ENCODE data around the gene PDAP1.

DNA sequence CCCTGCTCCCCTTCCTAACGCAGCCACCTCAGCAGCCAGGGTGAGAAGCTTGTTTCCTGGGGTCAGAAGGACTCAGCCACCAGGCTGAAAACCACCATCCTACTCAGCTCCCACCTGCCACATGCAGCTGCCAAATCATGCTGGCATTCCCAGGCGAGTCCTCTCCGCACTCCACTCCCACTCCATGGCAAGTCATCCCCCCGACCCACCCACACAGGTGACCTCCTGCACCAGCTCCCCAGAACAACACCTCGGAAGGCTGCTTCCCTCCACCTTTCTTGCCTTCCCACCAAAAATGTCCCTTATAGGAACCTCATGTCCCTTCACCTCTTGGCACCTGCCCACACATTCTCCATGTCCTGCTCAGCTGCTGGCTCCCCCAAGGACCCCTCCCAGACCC is 4.6 kb downstream of the PDAP1 start:
- TF ChIP-seq JUNB (IDR thresholded peaks at IDR 0.05; ENCODE audit: unreplicated experiment) (no peak), POLR2AphosphoS5 (IDR thresholded peaks at IDR 0.05; ENCODE audit: low read depth) (no peak), EZH2 (IDR thresholded peaks at IDR 0.05; ENCODE audit: low read depth, unreplicated experiment) (no peak)
- TF ChIP-seq, protein P1, sequence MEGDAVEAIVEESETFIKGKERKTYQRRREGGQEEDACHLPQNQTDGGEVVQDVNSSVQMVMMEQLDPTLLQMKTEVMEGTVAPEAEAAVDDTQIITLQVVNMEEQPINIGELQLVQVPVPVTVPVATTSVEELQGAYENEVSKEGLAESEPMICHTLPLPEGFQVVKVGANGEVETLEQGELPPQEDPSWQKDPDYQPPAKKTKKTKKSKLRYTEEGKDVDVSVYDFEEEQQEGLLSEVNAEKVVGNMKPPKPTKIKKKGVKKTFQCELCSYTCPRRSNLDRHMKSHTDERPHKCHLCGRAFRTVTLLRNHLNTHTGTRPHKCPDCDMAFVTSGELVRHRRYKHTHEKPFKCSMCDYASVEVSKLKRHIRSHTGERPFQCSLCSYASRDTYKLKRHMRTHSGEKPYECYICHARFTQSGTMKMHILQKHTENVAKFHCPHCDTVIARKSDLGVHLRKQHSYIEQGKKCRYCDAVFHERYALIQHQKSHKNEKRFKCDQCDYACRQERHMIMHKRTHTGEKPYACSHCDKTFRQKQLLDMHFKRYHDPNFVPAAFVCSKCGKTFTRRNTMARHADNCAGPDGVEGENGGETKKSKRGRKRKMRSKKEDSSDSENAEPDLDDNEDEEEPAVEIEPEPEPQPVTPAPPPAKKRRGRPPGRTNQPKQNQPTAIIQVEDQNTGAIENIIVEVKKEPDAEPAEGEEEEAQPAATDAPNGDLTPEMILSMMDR (conservative IDR thresholded peaks at IDR 0.05; ENCODE audit: low read depth in 2 of 2): no peak
